GM18505 (cell line): Measurements from ENCODE around the gene TAF4.

Source experiments
- ATAC-seq: cut with Tn5 transposase; IDR thresholded peaks from one replicate; pipeline ENCODE4 v1.9.1; 2021; ENCODE audit not compliant: unreplicated experiment
- POLR2A ChIP-seq: IDR thresholded peaks from 4 replicates; pipeline ENCODE4 v1.6.1; 2011; ENCODE audit warnings: borderline replicate concordance; ENCODE audit not compliant: insufficient read depth, insufficient read length; ENCODE audit errors: extremely low read depth

TAF4 gene

DNA sequence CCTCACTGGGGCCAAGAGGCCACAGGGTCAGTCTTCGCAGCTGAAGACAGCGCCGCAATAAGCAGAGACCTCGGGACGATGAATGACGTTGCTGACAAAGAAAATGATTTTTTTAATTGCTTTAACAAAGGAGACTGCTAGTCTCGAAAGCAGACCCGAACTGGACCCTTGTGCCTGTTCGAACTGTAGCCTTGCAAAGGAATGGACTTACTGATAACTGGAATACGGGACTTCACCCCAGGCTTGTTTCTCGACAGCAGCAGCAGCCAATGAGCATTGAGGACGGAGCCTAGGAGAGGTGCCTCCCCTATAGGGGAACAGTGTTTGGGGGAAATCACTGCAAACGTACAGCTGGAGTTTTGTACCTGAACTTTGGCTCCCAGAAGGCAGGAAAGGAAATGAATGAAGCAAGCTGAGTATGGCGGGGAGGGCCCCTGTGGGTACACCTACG is 1.3 kb upstream of the TAF4 start:
- no peak for TF ChIP-seq POLR2A
- ATAC-seq = no peak

GRCh38 chr20:62066339-62066982 is 780 bp upstream of the TAF4 start:
- no peak for TF ChIP-seq POLR2A
- ATAC-seq = peak; percentile 36

GRCh38 chr20:62064770-62065673 is 659 bp downstream of the TAF4 start:
- TF ChIP-seq POLR2A = no peak
- ATAC-seq = peak; percentile 26

- no peak for ATAC-seq
- TF ChIP-seq POLR2A = no peak
These were observed 1.5 kb downstream of the TAF4 start for GRCh38 chr20:62063981-62064769.

DNA sequence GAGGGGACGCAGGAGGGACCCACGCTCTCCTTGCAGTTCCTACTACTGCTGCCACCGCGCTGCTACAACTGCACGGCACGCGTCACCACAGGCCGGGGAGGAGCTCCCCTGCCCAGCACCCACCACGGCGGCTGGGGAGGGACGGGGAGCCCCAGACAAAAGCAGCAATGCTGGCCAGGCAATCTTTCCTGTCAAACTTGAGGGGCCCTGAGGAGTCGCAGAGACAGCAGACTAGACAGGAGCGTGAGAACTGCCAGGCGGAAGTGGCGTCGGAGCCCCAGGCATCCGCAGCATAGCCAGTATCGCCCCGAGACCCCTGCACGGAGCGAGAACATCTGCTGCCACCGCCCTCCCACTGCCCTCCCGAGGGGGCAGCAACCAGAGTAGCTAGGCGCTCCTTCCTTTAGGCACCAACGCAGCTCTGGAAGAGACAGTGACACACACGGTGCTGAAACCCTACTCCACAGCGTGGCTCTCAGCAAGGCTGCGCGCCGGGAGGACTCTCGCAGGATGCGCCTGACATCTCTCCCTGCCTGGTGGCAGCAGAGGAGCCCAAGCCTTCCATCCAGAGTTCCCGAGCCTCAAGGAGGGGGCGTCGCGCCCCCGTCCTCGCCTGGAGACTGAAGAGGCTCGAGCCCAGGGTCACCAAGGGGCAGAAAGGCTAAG is 2.2 kb downstream of the TAF4 start:
- no peak for TF ChIP-seq POLR2A

GRCh38 chr20:62062661-62063314 is 2.9 kb downstream of the TAF4 start:
- no peak for TF ChIP-seq POLR2A
- ATAC-seq = no peak

More for the DNA sequence above, 2.2 kb downstream of the TAF4 start:
- ATAC-seq = no peak

DNA sequence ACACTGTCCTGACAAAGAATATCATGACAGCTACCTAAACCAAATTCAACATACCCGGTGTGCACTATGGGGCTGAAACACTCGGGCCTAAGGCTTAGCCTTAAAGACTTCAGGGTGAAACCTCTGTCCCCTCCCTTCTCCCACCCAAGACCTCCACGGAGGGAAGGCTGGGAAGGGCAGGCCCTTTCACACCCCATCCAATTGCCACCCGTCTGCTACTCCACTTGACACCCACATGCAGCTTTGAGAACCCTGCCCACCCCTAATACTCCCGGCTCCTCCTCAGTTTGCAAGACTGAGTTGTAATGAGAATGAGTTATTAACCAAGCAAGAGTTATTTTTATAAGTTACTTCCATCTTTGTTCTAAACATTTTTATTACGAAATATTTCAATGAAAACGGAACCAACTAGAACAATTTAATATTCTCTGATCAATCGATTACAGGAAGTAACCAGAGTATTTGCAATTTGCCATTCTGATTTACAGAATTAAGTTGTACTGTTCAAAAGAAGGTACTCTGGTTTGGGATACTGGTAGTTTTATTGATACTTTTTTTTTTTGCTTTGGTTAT is 3.7 kb downstream of the TAF4 start:
- no peak for TF ChIP-seq POLR2A
- ATAC-seq = no peak

- TF ChIP-seq POLR2A = no peak
- no peak for ATAC-seq
These were observed 4.8 kb downstream of the TAF4 start for GRCh38 chr20:62060631-62061541.

DNA sequence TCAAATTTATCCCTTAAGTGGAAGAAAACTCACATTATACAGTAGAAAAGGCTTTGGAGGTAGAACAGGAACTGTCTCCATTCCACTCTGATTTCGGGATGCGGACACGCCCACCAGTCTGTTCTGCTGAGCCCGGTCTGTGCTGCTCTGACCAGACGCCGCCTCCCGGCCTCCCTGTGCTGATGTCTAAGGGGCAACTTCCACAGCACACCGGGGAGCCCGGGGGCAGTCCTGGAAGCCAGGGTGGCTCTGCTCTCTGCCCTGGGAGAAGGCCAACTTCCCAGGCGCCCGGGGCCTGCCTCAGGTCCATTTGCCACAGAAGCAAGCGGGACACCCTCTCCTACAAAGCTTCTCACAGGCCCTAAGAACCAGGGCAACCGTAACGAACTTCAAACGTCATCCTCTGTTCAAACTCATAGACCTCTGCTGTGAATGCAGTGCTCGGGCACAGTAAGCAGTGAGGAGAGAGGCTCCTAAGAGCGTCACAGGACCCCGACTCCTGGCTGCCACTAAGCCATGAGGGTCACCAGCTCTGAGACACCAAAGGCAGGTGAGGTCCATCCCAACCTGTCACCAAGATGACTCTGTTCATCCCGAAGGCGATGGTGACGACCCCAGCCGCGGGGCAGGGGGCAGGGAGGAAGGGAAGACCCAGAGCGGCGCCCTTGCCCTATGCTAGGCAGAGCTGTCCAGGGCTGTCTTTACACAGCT is 5.6 kb downstream of the TAF4 start:
- TF ChIP-seq POLR2A = no peak
- no peak for ATAC-seq

DNA sequence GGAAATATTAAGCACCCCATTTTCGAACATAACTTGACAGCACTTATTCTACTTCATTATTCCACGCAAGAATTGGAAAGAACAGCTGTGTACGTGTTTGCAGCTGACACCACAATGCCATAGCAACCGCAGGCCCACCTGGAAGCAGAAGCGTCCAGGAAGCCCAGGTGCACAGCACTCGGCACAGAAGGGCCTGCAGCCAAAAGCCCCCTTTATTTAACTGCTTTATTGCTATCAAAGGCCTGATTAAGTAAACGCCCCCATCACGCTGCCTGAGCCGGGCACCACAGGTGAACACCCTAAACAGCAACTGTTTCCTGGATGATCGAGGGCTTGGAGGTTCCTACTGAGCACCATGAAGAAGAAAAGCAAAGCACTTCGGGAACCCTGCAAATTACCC is 6.3 kb downstream of the TAF4 start:
- no peak for TF ChIP-seq POLR2A
- no peak for ATAC-seq

GRCh38 chr20:62058941-62059340 is 6.7 kb downstream of the TAF4 start:
- no peak for ATAC-seq
- TF ChIP-seq POLR2A = no peak

DNA sequence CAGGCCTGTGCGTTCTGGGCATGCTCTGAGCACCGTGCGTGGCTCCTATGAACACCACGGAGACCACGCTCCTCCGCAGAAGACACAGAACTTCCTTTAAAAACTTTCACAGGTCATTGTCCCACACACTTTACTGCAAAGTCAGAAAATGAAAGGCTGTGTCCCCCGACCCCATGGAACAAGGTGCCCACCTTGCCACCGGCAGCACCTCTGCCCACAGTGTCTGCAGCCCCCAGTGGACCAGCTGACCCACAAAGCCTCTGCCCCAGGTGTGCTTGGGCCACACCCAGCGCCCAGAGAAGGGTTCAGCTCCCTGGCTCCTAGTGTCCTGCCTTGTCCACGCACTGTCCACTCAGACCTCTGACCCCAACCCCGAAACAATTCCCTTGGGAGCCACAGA is 8.7 kb downstream of the TAF4 start:
- TF ChIP-seq POLR2A = no peak
- no peak for ATAC-seq
